Measurements from ENCODE around the gene FNIP1.

Gene FNIP1

DNA sequence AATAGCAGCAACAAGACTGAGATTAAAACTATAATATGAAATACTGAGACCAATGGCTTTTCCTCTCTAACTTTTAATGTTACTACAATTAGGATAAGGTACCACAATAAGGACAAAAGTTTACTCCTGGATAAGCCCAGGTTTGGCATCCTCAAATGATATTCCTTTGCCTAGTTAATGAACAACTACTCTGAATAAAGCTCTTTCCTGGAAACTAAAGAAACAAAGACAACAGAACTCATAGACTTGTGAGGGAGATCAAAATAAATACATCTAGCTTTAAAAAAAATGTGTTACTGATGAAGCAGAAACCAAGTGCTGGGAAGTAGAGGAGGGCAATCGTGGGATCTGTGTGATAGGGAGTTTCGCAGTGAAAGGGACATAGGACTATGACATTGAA lies 142.5 kb downstream of the FNIP1 start:
- H3K4me3 ChIP-seq (ENCODE audit: low read depth, low read length): no peak overlapping the region
- TF ChIP-seq, protein P1, sequence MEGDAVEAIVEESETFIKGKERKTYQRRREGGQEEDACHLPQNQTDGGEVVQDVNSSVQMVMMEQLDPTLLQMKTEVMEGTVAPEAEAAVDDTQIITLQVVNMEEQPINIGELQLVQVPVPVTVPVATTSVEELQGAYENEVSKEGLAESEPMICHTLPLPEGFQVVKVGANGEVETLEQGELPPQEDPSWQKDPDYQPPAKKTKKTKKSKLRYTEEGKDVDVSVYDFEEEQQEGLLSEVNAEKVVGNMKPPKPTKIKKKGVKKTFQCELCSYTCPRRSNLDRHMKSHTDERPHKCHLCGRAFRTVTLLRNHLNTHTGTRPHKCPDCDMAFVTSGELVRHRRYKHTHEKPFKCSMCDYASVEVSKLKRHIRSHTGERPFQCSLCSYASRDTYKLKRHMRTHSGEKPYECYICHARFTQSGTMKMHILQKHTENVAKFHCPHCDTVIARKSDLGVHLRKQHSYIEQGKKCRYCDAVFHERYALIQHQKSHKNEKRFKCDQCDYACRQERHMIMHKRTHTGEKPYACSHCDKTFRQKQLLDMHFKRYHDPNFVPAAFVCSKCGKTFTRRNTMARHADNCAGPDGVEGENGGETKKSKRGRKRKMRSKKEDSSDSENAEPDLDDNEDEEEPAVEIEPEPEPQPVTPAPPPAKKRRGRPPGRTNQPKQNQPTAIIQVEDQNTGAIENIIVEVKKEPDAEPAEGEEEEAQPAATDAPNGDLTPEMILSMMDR (IDR thresholded peaks at IDR 0.05; ENCODE audit: borderline replicate concordance, insufficient read depth, low read depth, low read length): no peak

DNA sequence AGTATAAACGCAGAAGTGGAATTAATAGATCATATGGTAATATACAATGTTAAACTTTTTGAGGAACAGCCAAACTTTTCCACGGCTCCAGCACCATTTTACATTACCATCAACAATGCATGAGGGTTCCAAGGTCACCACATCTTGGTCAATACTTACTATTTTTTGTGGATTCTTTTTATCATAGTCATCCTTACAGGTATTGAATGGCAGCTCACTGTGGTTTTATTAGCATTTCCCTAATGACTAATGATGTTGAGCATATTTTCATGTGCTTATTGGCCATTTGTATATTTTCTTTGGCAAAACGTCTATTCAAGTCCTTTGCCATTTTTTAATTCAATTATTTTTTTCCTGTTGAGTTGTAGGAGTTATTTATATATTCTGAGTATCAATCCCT lies 147.7 kb downstream of the FNIP1 start:
- H3K4me3 ChIP-seq (ENCODE audit: low read depth, low read length): no peak overlapping the region
- TF ChIP-seq, protein P1 (IDR thresholded peaks at IDR 0.05; ENCODE audit: borderline replicate concordance, insufficient read depth, low read depth, low read length): no peak

DNA sequence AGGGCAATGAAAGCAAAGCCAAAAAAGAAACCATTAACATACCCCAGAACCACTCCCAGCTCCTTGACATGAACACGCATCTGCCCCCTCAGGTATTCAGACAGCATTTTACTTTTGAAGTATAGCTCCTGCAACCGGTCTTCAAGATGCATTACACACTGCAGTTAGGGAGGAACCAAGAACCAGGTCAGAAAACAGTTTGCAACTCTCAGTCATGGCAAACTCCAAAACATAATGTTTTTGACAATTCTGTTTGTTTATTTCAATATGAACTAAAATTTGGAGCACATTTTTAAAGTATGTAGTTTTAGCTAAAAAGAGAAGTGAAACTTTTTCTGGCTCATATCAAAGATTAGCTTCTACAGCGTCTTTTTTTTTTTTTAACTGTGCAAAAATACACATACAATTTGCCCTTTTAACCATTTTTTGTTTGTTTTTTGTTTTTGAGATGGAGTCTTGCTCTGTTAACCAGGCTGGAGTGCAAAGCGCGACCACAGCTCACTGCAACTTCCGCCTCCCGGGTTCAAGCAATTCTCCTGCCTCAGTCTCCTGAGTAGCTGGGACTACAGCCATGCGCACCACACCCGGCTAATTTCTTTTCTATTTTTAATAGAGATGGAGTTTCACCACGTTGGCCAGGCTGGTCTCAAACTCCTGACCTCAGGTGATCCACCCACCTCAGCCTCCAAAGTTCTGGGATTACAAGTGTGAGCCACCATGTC lies 149.6 kb downstream of the FNIP1 start:
- H3K4me3 ChIP-seq (ENCODE audit: low read depth, low read length): no peak overlapping the region
- TF ChIP-seq, protein P1 (IDR thresholded peaks at IDR 0.05; ENCODE audit: borderline replicate concordance, insufficient read depth, low read depth, low read length): 0 out of 2 replicates have a peak, but pooled peaks have one; percentile 26

DNA sequence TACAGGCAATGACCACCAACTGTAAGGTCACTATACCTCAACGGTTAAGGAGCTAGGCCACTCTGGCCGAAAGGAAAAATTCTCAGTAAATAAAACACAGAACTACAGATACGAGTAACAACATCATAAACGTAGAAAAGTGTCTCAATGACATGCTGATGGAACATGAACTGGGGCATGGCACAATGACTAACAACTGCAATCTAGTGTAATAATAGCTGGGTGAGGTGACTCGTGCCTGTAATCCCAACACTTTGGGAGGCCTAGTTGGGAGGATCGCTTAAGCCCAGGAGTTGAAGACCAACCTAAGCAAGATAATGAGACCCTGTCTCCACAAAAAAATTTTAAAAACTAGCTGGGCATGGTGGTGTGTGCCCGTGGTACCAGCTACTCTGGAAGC lies 152.0 kb downstream of the FNIP1 start:
- TF ChIP-seq, protein P1 (IDR thresholded peaks at IDR 0.05; ENCODE audit: borderline replicate concordance, insufficient read depth, low read depth, low read length): no peak
- H3K4me3 ChIP-seq (ENCODE audit: low read depth, low read length): no peak overlapping the region

DNA sequence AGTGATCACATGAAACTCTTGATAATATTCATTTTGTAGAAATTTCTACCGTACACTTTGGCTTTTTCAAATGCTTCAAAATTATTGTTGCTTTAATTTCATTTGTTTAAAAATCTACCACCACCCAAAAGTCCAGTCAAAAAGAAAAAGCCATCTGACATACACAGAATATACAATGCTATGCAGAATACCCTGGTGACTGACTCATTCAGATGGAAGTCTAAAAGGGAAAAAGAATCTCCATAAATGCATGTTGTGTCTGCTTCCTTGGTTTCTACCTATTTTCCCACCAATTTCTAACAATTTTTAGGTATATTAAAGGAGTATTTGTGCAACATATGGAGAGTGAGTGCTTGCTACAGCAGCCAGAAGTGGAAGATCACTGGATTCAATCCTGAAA lies 152.4 kb downstream of the FNIP1 start:
- no peak overlapping the region for H3K4me3 ChIP-seq (ENCODE audit: low read depth, low read length)
- TF ChIP-seq, protein P1 (IDR thresholded peaks at IDR 0.05; ENCODE audit: borderline replicate concordance, insufficient read depth, low read depth, low read length): no peak

DNA sequence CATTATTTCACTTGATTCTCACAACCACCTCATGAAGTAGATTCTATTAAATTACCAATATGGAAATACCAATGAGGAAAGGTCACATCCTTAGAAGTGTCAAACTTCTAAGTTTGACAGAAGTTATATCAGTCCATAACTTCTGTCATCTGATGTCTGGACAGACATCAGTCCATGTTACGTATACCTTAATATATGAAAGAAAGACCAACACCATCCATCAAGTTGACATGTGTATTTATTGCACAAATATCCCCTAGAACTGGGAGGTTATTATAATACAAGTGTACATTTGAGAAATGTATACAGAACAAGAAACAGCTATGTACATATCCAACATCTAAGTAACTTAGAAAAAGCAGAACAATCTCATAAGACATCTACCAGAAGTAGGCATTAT lies 155.3 kb downstream of the FNIP1 start:
- H3K4me3 ChIP-seq (ENCODE audit: low read depth, low read length): no peak overlapping the region
- TF ChIP-seq, protein P1 (IDR thresholded peaks at IDR 0.05; ENCODE audit: borderline replicate concordance, insufficient read depth, low read depth, low read length): no peak

All from GM12875 (cell line).